MM.1S (cell line): Measurements from ENCODE around the gene CHTF8.

Experiments
- DNase-seq: peaks from one replicate; pipeline ENCODE4 v3.0.0-alpha.2; 2015
- H2AFZ ChIP-seq: fragments of 300-600 bp; sonication (generic); 2 replicates; pipeline ENCODE4 v1.6.0; 2016; ENCODE audit warnings: antibody characterized with exemption, low read length
- H3F3A ChIP-seq: fragments of 300-600 bp; sonication (generic); 2 replicates; pipeline ENCODE4 v1.6.1; 2016; ENCODE audit warnings: mild to moderate bottlenecking, antibody characterized with exemption, low read length, moderate library complexity, mixed read lengths; ENCODE audit not compliant: insufficient read depth
- H3K27ac ChIP-seq: fragments of 300-600 bp; sonication (generic); 2 replicates; pipeline ENCODE4 v1.5.1; 2016; ENCODE audit warnings: mild to moderate bottlenecking, low read length
- H3K27me3 ChIP-seq: fragments of 300-600 bp; sonication (generic); replicated peaks from 2 replicates; pipeline ENCODE4 v1.6.0; 2016; ENCODE audit warnings: low read length; ENCODE audit not compliant: insufficient read depth
- H3K36me3 ChIP-seq: fragments of 300-600 bp; sonication (generic); replicated peaks from 2 replicates; pipeline ENCODE4 v1.6.1; 2016; ENCODE audit warnings: mild to moderate bottlenecking, low read length, mixed read lengths; ENCODE audit not compliant: insufficient read depth
- H3K4me1 ChIP-seq: fragments of 300-600 bp; sonication (generic); 2 replicates; pipeline ENCODE4 v1.6.1; 2016; ENCODE audit warnings: low read length, mixed read lengths
- H3K4me2 ChIP-seq: fragments of 300-600 bp; sonication (generic); 2 replicates; pipeline ENCODE4 v1.6.0; 2016; ENCODE audit warnings: low read depth, low read length
- H3K4me3 ChIP-seq: fragments of 300-600 bp; sonication (generic); 2 replicates; pipeline ENCODE4 v1.5.1; 2016; ENCODE audit warnings: low read length, mixed read lengths
- H3K79me2 ChIP-seq: fragments of 300-600 bp; sonication (generic); 2 replicates; pipeline ENCODE4 v1.6.1; 2016; ENCODE audit warnings: mixed run types, low read length, mixed read lengths
- H3K9ac ChIP-seq: fragments of 300-600 bp; sonication (generic); 2 replicates; pipeline ENCODE4 v1.6.1; 2016; ENCODE audit warnings: low read length, mixed read lengths
- H3K9me2 ChIP-seq: fragments of 300-600 bp; sonication (generic); replicated peaks from 2 replicates; pipeline ENCODE4 v1.6.1; 2016; ENCODE audit warnings: mild to moderate bottlenecking, low read length, mixed read lengths; ENCODE audit not compliant: insufficient read depth
- H3K9me3 ChIP-seq: fragments of 300-600 bp; sonication (generic); replicated peaks from 2 replicates; pipeline ENCODE4 v1.6.1; 2016; ENCODE audit warnings: mild to moderate bottlenecking, low read length, mixed read lengths; ENCODE audit not compliant: insufficient read depth
- H4K20me1 ChIP-seq: fragments of 300-600 bp; sonication (generic); 2 replicates; pipeline ENCODE4 v1.6.1; 2016; ENCODE audit warnings: mild to moderate bottlenecking, low read length, moderate library complexity, mixed read lengths; ENCODE audit not compliant: insufficient read depth
- EZH2 ChIP-seq: fragments of 300-600 bp; sonication (generic); optimal IDR thresholded peaks from 2 replicates; pipeline ENCODE3; 2017; ENCODE audit warnings: low read depth, mild to moderate bottlenecking, antibody characterized with exemption, low read length, mixed read lengths

Gene CHTF8

GRCh38 chr16:69069504-69069903 is 62.9 kb downstream of the CHTF8 start:
- no peak overlapping the region for H3K27ac ChIP-seq
- no peaks in the 10 kb centered on the region for H3K27me3 ChIP-seq
- H3K9ac ChIP-seq, result no peak overlapping the region
- no peak for TF ChIP-seq EZH2
- no peaks in the 10 kb centered on the region for H3K79me2 ChIP-seq
- H3K4me3 ChIP-seq, result no peak overlapping the region
- no peaks in the 10 kb centered on the region for H4K20me1 ChIP-seq
- H3K9me2 ChIP-seq, result no peaks in the 10 kb centered on the region
- H3K9me3 ChIP-seq, result no peaks in the 10 kb centered on the region
- no peak for DNase-seq
- no peak overlapping the region for H3K4me2 ChIP-seq
- no peak overlapping the region for H2AFZ ChIP-seq
- H3F3A ChIP-seq, result no peaks in the 10 kb centered on the region
- no peaks in the 10 kb centered on the region for H3K4me1 ChIP-seq
- H3K36me3 ChIP-seq, result no peaks in the 10 kb centered on the region
